Measurements from ENCODE around the gene SIGLEC11. TPM values are rescaled to one million over a fixed set of nuclear protein-coding genes. Genes with fewer than 3 reads are reported as not detected.

SIGLEC11 gene
- total RNA-seq, 8 experiments from 2014 or later = 0.09 to 0.13 (median 0.09) TPM; not detected in 5

- Histone ChIP-seq H3K4me1 (replicated peaks in 1 of 2) (no peaks in the 10 kb centered on the region), H3K27ac (no peak overlapping the region), H3K4me3 (no peak overlapping the region)
- whole genome bisulfite sequencing, 10 experiments = 42 to 92% (median 69%) methylated on average over 2 to 5 of the region's 5 CpGs; no CpG with 5 or more reads in 1 of the 10 experiments
- peak in 4 of 8 experiments; percentile 20 to 77 (median 45) for ATAC-seq (replicated peaks in 6 of 8)
- in situ Hi-C loops (cut with MboI; ENCODE audit: low pct_unique_long_range_greater_than_20kb in 2 of 9, low sequenced_read_pairs in 9 of 9, unreplicated experiment in 9 of 9) = no loop called here
These were observed 36.7 kb upstream of the SIGLEC11 start for GRCh38 chr19:49997709-49998108.

- peak in 5 of 8 experiments; percentile 26 to 77 (median 51) for ATAC-seq (replicated peaks in 6 of 8)
- H3K4me3 ChIP-seq = no peak overlapping the region
- in situ Hi-C loops (cut with MboI; ENCODE audit: low pct_unique_long_range_greater_than_20kb in 2 of 9, low sequenced_read_pairs in 9 of 9, unreplicated experiment in 9 of 9) = loop anchor here in 1 of 9 experiments (10.0 kb wide), 1 partner anchor 54 kb away; no protein-coding TSS in a partner anchor
These were observed 27.5 kb upstream of the SIGLEC11 start for GRCh38 chr19:49988433-49988832.

GRCh38 chr19:49988007-49988406 lies 27.0 kb upstream of the SIGLEC11 start:
- in situ Hi-C loops (cut with MboI; ENCODE audit: low pct_unique_long_range_greater_than_20kb in 2 of 9, low sequenced_read_pairs in 9 of 9, unreplicated experiment in 9 of 9) = loop anchor here in 1 of 9 experiments (10.0 kb wide), 1 partner anchor 53 kb away; no protein-coding TSS in a partner anchor
- Histone ChIP-seq H3K4me3 (no peak overlapping the region), H3K4me1 (replicated peaks in 1 of 2) (no peaks in the 10 kb centered on the region), H3K27ac (no peak overlapping the region)
- ATAC-seq (replicated peaks in 6 of 8) = no peak
- 82 to 100% (median 100%) methylated on average over 1 to 4 of the region's 5 CpGs; no CpG with 5 or more reads in 5 of the 10 experiments for WGBS, 10 experiments

More at GRCh38 chr19:49988433-49988832, 27.5 kb upstream of the SIGLEC11 start:
- WGBS, 10 experiments = 40 to 84% (median 80%) methylated on average over 1 to 6 of the region's 9 CpGs; no CpG with 5 or more reads in 5 of the 10 experiments
- H3K4me1 ChIP-seq (replicated peaks in 1 of 2) = no peaks in the 10 kb centered on the region
- no peak overlapping the region for H3K27ac ChIP-seq

- 5 to 80% (median 29%) methylated on average over 2 to 6 of the region's 9 CpGs; no CpG with 5 or more reads in 3 of the 10 experiments for WGBS, 10 experiments
- Histone ChIP-seq H3K4me1 (replicated peaks in 1 of 2) (no peaks in the 10 kb centered on the region), H3K27ac (no peak overlapping the region), H3K4me3 (no peak overlapping the region)
- peak; percentile 52 to 90 (median 69) for ATAC-seq (replicated peaks in 6 of 8)
- in situ Hi-C loops (cut with MboI; ENCODE audit: low pct_unique_long_range_greater_than_20kb in 2 of 9, low sequenced_read_pairs in 9 of 9, unreplicated experiment in 9 of 9) = loop anchor here in 1 of 9 experiments (10.0 kb wide), 1 partner anchor 52 kb away; no protein-coding TSS in a partner anchor
These were observed 26.3 kb upstream of the SIGLEC11 start for GRCh38 chr19:49987159-49987698.

GRCh38 chr19:49986354-49986753 lies 25.4 kb upstream of the SIGLEC11 start:
- 77 to 96% (median 83%) methylated on average over 1 to 8 of the region's 10 CpGs; no CpG with 5 or more reads in 1 of the 10 experiments for WGBS, 10 experiments
- ATAC-seq (replicated peaks in 6 of 8) = no peak

DNA sequence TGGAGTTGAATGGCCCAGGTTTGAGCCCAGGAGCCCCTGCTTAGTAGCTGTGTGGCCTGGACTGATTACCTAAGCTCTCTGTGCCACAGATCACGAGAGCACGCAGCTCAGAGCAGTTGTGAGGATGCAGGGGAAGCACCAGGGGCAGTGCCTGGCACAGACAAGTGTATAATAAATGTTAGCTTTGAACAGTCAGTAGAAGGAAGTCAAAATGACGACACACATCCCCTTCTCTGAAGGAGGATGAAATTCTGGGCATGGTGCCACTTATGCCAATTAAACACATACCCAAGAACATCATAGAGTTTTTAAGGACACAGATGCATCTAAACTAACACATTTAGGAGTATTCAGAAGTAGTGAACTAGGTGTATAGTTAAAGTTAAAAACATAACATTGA lies 24.9 kb upstream of the SIGLEC11 start:
- in situ Hi-C loops (cut with MboI; ENCODE audit: low pct_unique_long_range_greater_than_20kb in 2 of 9, low sequenced_read_pairs in 9 of 9, unreplicated experiment in 9 of 9) = loop anchor here in 1 of 9 experiments (10.0 kb wide), 1 partner anchor 51 kb away; no protein-coding TSS in a partner anchor
- no peak for ATAC-seq (replicated peaks in 6 of 8)
- 14 to 100% (median 67%) methylated on average over 1 to 3 of the region's 3 CpGs; no CpG with 5 or more reads in 3 of the 10 experiments for WGBS, 10 experiments
- no peaks in the 10 kb centered on the region for H3K4me1 ChIP-seq (replicated peaks in 1 of 2)
- no peak overlapping the region for H3K4me3 ChIP-seq
- no peak overlapping the region for H3K27ac ChIP-seq

More at GRCh38 chr19:49986354-49986753, 25.4 kb upstream of the SIGLEC11 start:
- H3K27ac ChIP-seq = no peak overlapping the region
- H3K4me3 ChIP-seq = no peak overlapping the region
- no peaks in the 10 kb centered on the region for H3K4me1 ChIP-seq (replicated peaks in 1 of 2)
- in situ Hi-C loops (cut with MboI; ENCODE audit: low pct_unique_long_range_greater_than_20kb in 2 of 9, low sequenced_read_pairs in 9 of 9, unreplicated experiment in 9 of 9) = loop anchor here in 1 of 9 experiments (10.0 kb wide), 1 partner anchor 52 kb away; no protein-coding TSS in a partner anchor

- Histone ChIP-seq H3K4me3 (no peak overlapping the region), H3K27ac (no peak overlapping the region), H3K4me1 (replicated peaks in 1 of 2) (no peaks in the 10 kb centered on the region)
- in situ Hi-C loops (cut with MboI; ENCODE audit: low pct_unique_long_range_greater_than_20kb in 2 of 9, low sequenced_read_pairs in 9 of 9, unreplicated experiment in 9 of 9) = loop anchor here in 1 of 9 experiments (10.0 kb wide), 1 partner anchor 50 kb away; no protein-coding TSS in a partner anchor
- no peak for ATAC-seq (replicated peaks in 6 of 8)
- 41 to 100% (median 83%) methylated on average over 3 to 5 of the region's 11 CpGs; no CpG with 5 or more reads in 4 of the 10 experiments for WGBS, 10 experiments
These were observed 23.5 kb upstream of the SIGLEC11 start for GRCh38 chr19:49984491-49984890.

- H3K4me1 ChIP-seq (replicated peaks in 1 of 2) = no peaks in the 10 kb centered on the region
- H3K4me3 ChIP-seq = no peak overlapping the region
- no peak overlapping the region for H3K27ac ChIP-seq
- ATAC-seq (replicated peaks in 6 of 8) = peak in 7 of 8 experiments; percentile 8 to 70 (median 67)
- in situ Hi-C loops (cut with MboI; ENCODE audit: low pct_unique_long_range_greater_than_20kb in 2 of 9, low sequenced_read_pairs in 9 of 9, unreplicated experiment in 9 of 9) = loop anchor here in 1 of 9 experiments (10.0 kb wide), 1 partner anchor 49 kb away; no protein-coding TSS in a partner anchor
- WGBS, 10 experiments = 0 to 61% (median 33%) methylated on average over 2 to 6 of the region's 10 CpGs; no CpG with 5 or more reads in 1 of the 10 experiments
These were observed 22.8 kb upstream of the SIGLEC11 start for GRCh38 chr19:49983645-49984229.

- no peak overlapping the region for H3K4me3 ChIP-seq
- ATAC-seq (replicated peaks in 6 of 8) = no peak
- no peak overlapping the region for H3K27ac ChIP-seq
- in situ Hi-C loops (cut with MboI; ENCODE audit: low pct_unique_long_range_greater_than_20kb in 2 of 9, low sequenced_read_pairs in 9 of 9, unreplicated experiment in 9 of 9) = loop anchor here in 1 of 9 experiments (10.0 kb wide), 1 partner anchor 47 kb away; no protein-coding TSS in a partner anchor
- no peaks in the 10 kb centered on the region for H3K4me1 ChIP-seq (replicated peaks in 1 of 2)
- WGBS, 10 experiments = 14 to 93% (median 79%) methylated on average over 1 to 11 of the region's 21 CpGs; no CpG with 5 or more reads in 2 of the 10 experiments
These were observed 20.9 kb upstream of the SIGLEC11 start for GRCh38 chr19:49981603-49982593.

GRCh38 chr19:49978324-49978723 lies 17.4 kb upstream of the SIGLEC11 start:
- in situ Hi-C loops (cut with MboI; ENCODE audit: low pct_unique_long_range_greater_than_20kb in 2 of 9, low sequenced_read_pairs in 9 of 9, unreplicated experiment in 9 of 9) = no loop called here
- WGBS, 10 experiments = 77 to 97% (median 85%) methylated on average over 3 to 7 of the region's 11 CpGs; no CpG with 5 or more reads in 5 of the 10 experiments

GRCh38 chr19:49977881-49978280 lies 16.9 kb upstream of the SIGLEC11 start:
- no peak for ATAC-seq (replicated peaks in 6 of 8)
- Histone ChIP-seq H3K4me3 (no peak overlapping the region), H3K27ac (no peak overlapping the region), H3K4me1 (replicated peaks in 1 of 2) (no peaks in the 10 kb centered on the region)
- in situ Hi-C loops (cut with MboI; ENCODE audit: low pct_unique_long_range_greater_than_20kb in 2 of 9, low sequenced_read_pairs in 9 of 9, unreplicated experiment in 9 of 9) = no loop called here
- 20 to 50% (median 43%) methylated on average over 1 to 5 of the region's 18 CpGs; no CpG with 5 or more reads in 6 of the 10 experiments for WGBS, 10 experiments

More at GRCh38 chr19:49978324-49978723, 17.4 kb upstream of the SIGLEC11 start:
- Histone ChIP-seq H3K27ac (no peak overlapping the region), H3K4me1 (replicated peaks in 1 of 2) (no peaks in the 10 kb centered on the region), H3K4me3 (no peak overlapping the region)
- no peak for ATAC-seq (replicated peaks in 6 of 8)

GRCh38 chr19:49977076-49977475 lies 16.1 kb upstream of the SIGLEC11 start:
- WGBS, 10 experiments = 90 to 100% methylated on average over 2 of the region's 13 CpGs; no CpG with 5 or more reads in 8 of the 10 experiments
- Histone ChIP-seq H3K4me3 (no peak overlapping the region), H3K4me1 (replicated peaks in 1 of 2) (no peaks in the 10 kb centered on the region), H3K27ac (no peak overlapping the region)
- in situ Hi-C loops (cut with MboI; ENCODE audit: low pct_unique_long_range_greater_than_20kb in 2 of 9, low sequenced_read_pairs in 9 of 9, unreplicated experiment in 9 of 9) = no loop called here
- no peak for ATAC-seq (replicated peaks in 6 of 8)
